ENCODE results near the gene KRT81.

The KRT81 gene

GRCh38 chr12:52238207-52238840 is 53.0 kb downstream of the KRT81 start:
- no peak for DNase-seq

GRCh38 chr12:52236386-52237050 is 54.8 kb downstream of the KRT81 start:
- DNase-seq: no peak

Data from NCI-H774 (cell line).